GM21528 (cell line): ENCODE measurements around the gene FAM187B.
A peak's percentile ranks its signal among the peaks of the same experiment; 100 is the strongest.

Experiments used
- ATAC-seq: cut with Tn5 transposase; IDR thresholded peaks from one replicate; pipeline ENCODE4 v1.9.1; 2021; ENCODE audit warnings: mild to moderate bottlenecking, moderate library complexity; ENCODE audit not compliant: unreplicated experiment, low FRiP score

FAM187B gene

GRCh38 chr19:35228177-35228930 lies at the start of gene FAM187B:
Gene FAM187B (minus strand): TSS chr19:35228739. CDS start chr19:35228680, 59 bp downstream.
- no peak for ATAC-seq

GRCh38 chr19:35276706-35277281 lies 48.3 kb upstream of the FAM187B start:
- ATAC-seq = no peak

- ATAC-seq = no peak
Observed at GRCh38 chr19:35274323-35274722, 45.8 kb upstream of the FAM187B start.

GRCh38 chr19:35273686-35274259 lies 45.2 kb upstream of the FAM187B start:
- ATAC-seq = no peak

GRCh38 chr19:35272954-35273649 lies 44.6 kb upstream of the FAM187B start:
- ATAC-seq = no peak

- ATAC-seq = no peak
Observed at GRCh38 chr19:35272122-35272719, 43.7 kb upstream of the FAM187B start.

- no peak for ATAC-seq
Observed at GRCh38 chr19:35271546-35271945, 43.0 kb upstream of the FAM187B start.

GRCh38 chr19:35270381-35270811 lies 41.9 kb upstream of the FAM187B start:
- ATAC-seq = no peak

GRCh38 chr19:35269438-35270117 lies 41.0 kb upstream of the FAM187B start:
- peak; percentile 48 for ATAC-seq

GRCh38 chr19:35268536-35269437 lies 40.2 kb upstream of the FAM187B start, which contains the start of gene USF2:
Gene USF2 (plus strand): TSS chr19:35268962. CDS start chr19:35269102, 140 bp downstream.
- ATAC-seq = peak; percentile 27

GRCh38 chr19:35267818-35268535 lies 39.4 kb upstream of the FAM187B start:
- peak; percentile 41 for ATAC-seq

GRCh38 chr19:35267353-35267817 lies 38.8 kb upstream of the FAM187B start:
- no peak for ATAC-seq

GRCh38 chr19:35266520-35267352 lies 38.2 kb upstream of the FAM187B start:
- ATAC-seq = no peak

- no peak for ATAC-seq
Observed at GRCh38 chr19:35265900-35266519, 37.5 kb upstream of the FAM187B start.

GRCh38 chr19:35265126-35265899 lies 36.8 kb upstream of the FAM187B start:
- ATAC-seq = no peak
